K562 (cell line): Measurements from ENCODE around the gene ABCG1. TPM values are rescaled to one million over a fixed set of nuclear protein-coding genes. Genes with fewer than 3 reads are reported as not detected.
A peak's percentile ranks its signal among the peaks of the same experiment; 100 is the strongest.

ENCODE experiments used
- ATAC-seq: fragments of 200-7000 bp; cut with Tn5 transposase; 3 replicates; pipeline ENCODE4 v1.9.1; 2020; ENCODE audit warnings: moderate library complexity
- BruUV-seq: library from RNA; stranded (reverse); fragments of 400-500 nt; replicated peaks from 2 replicates; lab custom pipeline; 2021; lab: Mats Ljungman, UMichigan
- CTCF ChIA-PET: fragments of 300-600 bp; formaldehyde crosslinking; extraction: SDS; loops from one replicate; lab custom pipeline; 2021; ENCODE audit warnings: low intra/inter-chr PET ratio; lab: Yijun Ruan, JAX
- POLR2A ChIA-PET: fragments of 300-600, 350-650 bp; sonication (Branson Sonifier 250); formaldehyde crosslinking; extraction: SDS; loops from one replicate; lab custom pipeline; 2021; ENCODE audit warnings: antibody characterized with exemption, inconsistent platforms; lab: Yijun Ruan, JAX
- DNase-seq, 4 experiments: peaks; one replicate each; pipeline versions ENCODE4 v3.0.0 to v3.0.0-alpha.2; 2011 to 2018; ENCODE audit warnings: low spot score in 3 of 4, mixed read lengths in 3 of 4; ENCODE audit errors: extremely low read depth in 1 of 4
- FAIRE-seq: peaks from 2 replicates; lab custom pipeline; 2011; peaks lifted over from hg19 to GRCh38; lab: Jason Lieb, UNC
- H2AFZ ChIP-seq: 2 replicates; pipeline ENCODE4 v1.6.0; 2011; ENCODE audit warnings: low read depth, low read length, control low read depth, inconsistent platforms
- H3K27ac ChIP-seq: fragments of 200-600 bp; 3 replicates; pipeline ENCODE4 v1.8.0; 2011; ENCODE audit warnings: low read depth, mild to moderate bottlenecking, control low read depth, inconsistent platforms, low read length, moderate library complexity, mixed read lengths; ENCODE audit errors: extremely low read depth
- H3K27me3 ChIP-seq, 2 experiments: fragments of 300-600 bp in 1 of 2; 2 replicates in 1 of 2; 3 replicates in 1 of 2; pipeline versions ENCODE4 v1.6.0 to v1.8.0; 2011; ENCODE audit warnings: inconsistent platforms in 2 of 2, low read length in 2 of 2, mild to moderate bottlenecking in 1 of 2, mixed read lengths in 1 of 2, moderate library complexity in 1 of 2; ENCODE audit not compliant: control insufficient read depth in 2 of 2, insufficient read depth in 2 of 2
- H3K36me3 ChIP-seq: fragments of 300-600 bp; 3 replicates; pipeline ENCODE4 v1.8.0; 2011; ENCODE audit warnings: mild to moderate bottlenecking, low read length, inconsistent platforms; ENCODE audit not compliant: control insufficient read depth, insufficient read depth
- H3K4me1 ChIP-seq, 2 experiments: fragments of 200-600 bp in 1 of 2; replicated peaks in 1 of 2; 2 replicates in 1 of 2; 3 replicates in 1 of 2; pipeline versions ENCODE4 v1.5.1 to v1.8.0; 2011; ENCODE audit warnings: inconsistent platforms in 2 of 2, low read length in 2 of 2, mild to moderate bottlenecking in 1 of 2, mixed read lengths in 1 of 2, moderate library complexity in 1 of 2; ENCODE audit not compliant: control insufficient read depth in 2 of 2, insufficient read depth in 2 of 2
- H3K4me2 ChIP-seq: 2 replicates; pipeline ENCODE4 v1.6.1; 2011; ENCODE audit warnings: low read length, control low read depth, inconsistent platforms, mixed read lengths; ENCODE audit not compliant: insufficient read depth
- H3K4me3 ChIP-seq: fragments of 200-600 bp; sonication (generic), shearing (Covaris generic); 2 replicates; pipeline ENCODE4 v1.5.1; 2016; ENCODE audit warnings: control low read depth, inconsistent platforms
- H3K79me2 ChIP-seq: fragments of 200-600 bp; 3 replicates; pipeline ENCODE4 v1.8.0; 2011; ENCODE audit warnings: low read length, inconsistent platforms; ENCODE audit not compliant: control insufficient read depth, insufficient read depth
- H3K9ac ChIP-seq, 2 experiments: 2 replicates each; pipeline versions ENCODE4 v1.6.0 to v1.6.1; 2011; ENCODE audit warnings: low read depth in 2 of 2, low read length in 2 of 2, control low read depth in 1 of 2, inconsistent platforms in 1 of 2, mild to moderate bottlenecking in 1 of 2, mixed read lengths in 1 of 2; ENCODE audit not compliant: insufficient read depth in 1 of 2
- H3K9me1 ChIP-seq: one replicate; pipeline ENCODE4 v1.6.0; 2011; ENCODE audit warnings: inconsistent platforms, mild to moderate bottlenecking, low read length, moderate library complexity; ENCODE audit not compliant: control insufficient read depth, insufficient read depth
- H3K9me3 ChIP-seq: replicated peaks from 2 replicates; pipeline ENCODE4 v1.5.1; 2011; ENCODE audit warnings: low read depth, low read length, inconsistent platforms; ENCODE audit not compliant: control insufficient read depth, insufficient read depth
- H4K20me1 ChIP-seq: replicated peaks from 2 replicates; pipeline ENCODE4 v1.6.1; 2011; ENCODE audit warnings: low read length, inconsistent platforms, mixed read lengths; ENCODE audit not compliant: control insufficient read depth, insufficient read depth
- CBFB ChIP-seq: sonication (generic); formaldehyde crosslinking; IDR thresholded peaks from 2 replicates; pipeline ENCODE4 v1.4.0; 2020; ENCODE audit warnings: mild to moderate bottlenecking, missing genetic modification reagents
- ESRRB ChIP-seq: fragments of 250-450 bp; sonication (Bioruptor Pico); IDR thresholded peaks from 2 replicates; pipeline ENCODE4 v1.5.0; 2020; ENCODE audit warnings: mild to moderate bottlenecking, moderate library complexity, borderline replicate concordance
- MYNN ChIP-seq, 2 experiments: sonication (generic); formaldehyde crosslinking in 1 of 2; IDR thresholded peaks; 2 replicates each; pipeline versions ENCODE4 v1.5.0 to v1.6.1; 2016 to 2020; ENCODE audit warnings: antibody characterized with exemption in 1 of 2, missing genetic modification reagents in 1 of 2
- SMC3 ChIP-seq: conservative IDR thresholded peaks from 2 replicates; pipeline ENCODE4 v1.6.1; 2011; ENCODE audit warnings: low read depth, low read length, improper control_type of control experiment; ENCODE audit not compliant: insufficient read depth
- ZBTB9 ChIP-seq: fragments of 450-650 bp; formaldehyde crosslinking; IDR thresholded peaks from 2 replicates; pipeline ENCODE4 v1.4.0; 2020; ENCODE audit warnings: mild to moderate bottlenecking, moderate library complexity
- WGBS: fragments of 100-300 bp; shearing (Covaris generic); methylation state at CpG from one replicate; pipeline ENCODE4 v1.1.6; 2016; ENCODE audit warnings: low coverage, mixed read lengths; ENCODE audit not compliant: insufficient coverage; ENCODE audit errors: missing lambda C conversion rate; 5-methylcytosine and 5-hydroxymethylcytosine counted together
- in situ Hi-C: fragments of 300-500 bp; cut with MboI; formaldehyde crosslinking; loops from 4 replicates; pipeline ENCODE4 v1.15.0; 2018; ENCODE audit warnings: inconsistent platforms, mixed read lengths
- intact Hi-C: fragments of 100-400 bp; cut with micrococcal nuclease; formaldehyde crosslinking; loops from 2 replicates; pipeline ENCODE4 v1.14.2; 2022
- polyA plus RNA-seq, 8 experiments: library from polyadenylated mRNA; depleted of rRNA in 4 of 8; stranded (reverse) in 5 of 8; unstranded in 3 of 8; fragments of >200 nt; fragmentation: Nextera tagmentation in 2 of 8; fragmentation: Illumina TruSeq in 1 of 8; extraction: Ambion mirVana in 2 of 8; extraction: Trizol in 1 of 8; gene quantifications; 2 replicates each; pipeline versions ENCODE4 v1.2.1 to v1.2.3, GENCODE V29; 2011 to 2014; ENCODE audit warnings: inconsistent platforms in 1 of 8, missing spikeins in 1 of 8
- total RNA-seq, 7 experiments: library from RNA; depleted of rRNA in 6 of 7; stranded (reverse); fragments of >200 nt in 6 of 7; fragmentation: Illumina TruSeq in 2 of 7; extraction: Trizol in 2 of 7; gene quantifications; 2 replicates each; pipeline versions ENCODE4 v1.2.1 to v1.2.3, GENCODE V29; 2011 to 2021; ENCODE audit warnings: low replicate concordance in 1 of 7

The ABCG1 gene
- total and polyA plus RNA-seq, 9 of the 15 experiments (the other 6 are each of a cell fraction or from before 2014, with no cell fraction given), result 0.04 to 0.09 TPM; not detected in 7

DNA sequence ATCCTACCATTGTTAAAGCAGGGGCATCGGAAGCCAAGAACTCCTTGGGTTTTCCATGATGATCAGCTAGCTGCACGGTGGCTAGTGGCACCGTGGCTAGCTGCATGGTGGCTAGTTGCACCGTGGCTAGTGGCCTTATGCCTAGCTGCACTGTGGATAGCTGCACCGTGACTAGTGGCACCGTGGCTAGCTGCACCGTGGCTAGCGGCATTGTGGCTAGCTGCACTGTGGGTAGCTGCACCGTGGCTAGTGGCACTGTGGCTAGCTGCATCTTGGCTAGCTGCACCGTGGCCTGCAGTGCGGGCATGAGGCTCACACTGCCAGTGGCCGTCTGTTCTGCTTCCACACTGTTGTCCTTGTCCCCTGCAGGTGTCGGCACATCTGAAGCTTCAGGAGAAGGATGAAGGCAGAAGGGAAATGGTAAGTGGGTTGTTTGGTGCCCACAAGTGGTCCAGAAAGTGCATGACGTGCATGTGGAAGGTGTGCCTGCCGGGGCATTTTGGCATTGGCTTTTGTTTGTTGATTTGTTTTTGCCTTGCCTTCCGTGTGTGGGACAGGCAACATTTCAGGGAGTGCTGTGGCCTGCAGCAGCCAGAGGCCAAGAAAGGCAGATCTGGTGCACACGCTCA, 57.7 kb downstream of the ABCG1 start:
- WGBS, result 0% methylated on average over 17 of the region's 17 CpGs
- TF ChIP-seq SMC3, result no peak
- peak; percentile 77; the same call in 1 of the 2 replicates for TF ChIP-seq ZBTB9 (CRISPR knock-in tag)
- Histone ChIP-seq H3K27ac (no peak overlapping the region), H3K36me3 (no peaks in the 10 kb centered on the region), H3K4me3 (no peak overlapping the region), H3K4me2 (no peak overlapping the region), H3K9me1 (peaks cover 3% of the 10 kb centered on the region), H3K79me2 (no peaks in the 10 kb centered on the region), H3K9ac (no peak overlapping the region), H3K4me1 (peaks cover 0 to 5% of the 10 kb centered on the region in 2 experiments; a peak in 1 of 5 replicates), H3K9me3 (no peaks in the 10 kb centered on the region), H4K20me1 (peaks cover 25% of the 10 kb centered on the region; the same call in 1 of the 2 replicates), H2AFZ (no peak overlapping the region), H3K27me3 (peaks cover 52 to 86% of the 10 kb centered on the region in 2 experiments)
- no TSS peak for BruUV-seq
- DNase-seq (no peak), FAIRE-seq (no peak), ATAC-seq (no peak)
- intact Hi-C loops (no loop called here), in situ Hi-C loops (no loop called here)
- ChIA-PET POLR2A (interaction anchor here (0.6 kb wide), 1 partner anchor 33 kb away, joined by 3 read pairs; no protein-coding TSS in a partner anchor), CTCF (no interaction called here)

DNA sequence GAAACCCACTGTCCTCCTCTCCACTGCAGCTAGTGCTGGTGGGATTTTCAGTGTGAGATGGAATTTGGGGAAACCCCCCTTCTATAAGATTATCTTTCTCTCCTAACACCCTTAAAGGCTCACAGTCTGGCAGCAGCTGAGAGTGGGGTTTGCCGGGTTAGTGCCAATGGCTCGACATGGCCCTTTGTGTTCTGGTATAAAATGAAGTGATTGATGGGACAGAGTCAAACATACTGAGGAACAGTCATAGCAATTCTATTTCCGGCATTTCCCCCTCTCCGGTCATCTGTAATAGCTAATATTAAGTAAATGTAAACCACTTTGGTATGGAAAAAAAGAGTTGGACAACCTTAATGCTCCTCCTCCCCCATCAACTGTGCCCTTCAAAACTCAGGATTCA, 58.7 kb downstream of the ABCG1 start:
- Histone ChIP-seq H3K9me3 (no peaks in the 10 kb centered on the region), H3K27me3 (peaks cover 53 to 88% of the 10 kb centered on the region in 2 experiments), H3K4me1 (peaks cover 0 to 5% of the 10 kb centered on the region in 2 experiments; a peak in 1 of 5 replicates), H3K4me3 (no peak overlapping the region), H3K9ac (no peak overlapping the region), H3K27ac (no peak overlapping the region), H2AFZ (no peak overlapping the region), H3K79me2 (no peaks in the 10 kb centered on the region), H3K9me1 (peaks cover 6% of the 10 kb centered on the region), H4K20me1 (peaks cover 22% of the 10 kb centered on the region; the same call in 1 of the 2 replicates), H3K4me2 (no peak overlapping the region), H3K36me3 (no peaks in the 10 kb centered on the region)
- ATAC-seq, result no peak
- 3% methylated on average over 4 of the region's 4 CpGs for WGBS
- CTCF ChIA-PET, result no interaction called here
- no TSS peak for BruUV-seq
- in situ Hi-C loops (no loop called here), intact Hi-C loops (no loop called here)
- DNase-seq, result no peak
- FAIRE-seq, result no peak
- no peak for TF ChIP-seq CBFB (CRISPR knock-in tag)
- no peak for TF ChIP-seq MYNN (IDR thresholded peaks at IDR 0.05)
- no peak for TF ChIP-seq MYNN (CRISPR knock-in tag; IDR thresholded peaks at IDR 0.05)
- no peak for TF ChIP-seq ESRRB (CRISPR knock-in tag)
- POLR2A ChIA-PET, result no interaction called here
